HG03432 (cell line): ENCODE results near the gene ANKH.

ENCODE experiments used
- ATAC-seq: cut with Tn5 transposase; IDR thresholded peaks from one replicate; pipeline ENCODE4 v1.9.1; 2021; ENCODE audit warnings: mild to moderate bottlenecking, moderate library complexity; ENCODE audit not compliant: unreplicated experiment

The ANKH gene

GRCh38 chr5:14741801-14742440, 129.7 kb downstream of the ANKH start:
- no peak for ATAC-seq

GRCh38 chr5:14741131-14741530, 130.4 kb downstream of the ANKH start:
- no peak for ATAC-seq

- no peak for ATAC-seq
Observed at GRCh38 chr5:14739981-14740380, 131.6 kb downstream of the ANKH start.

GRCh38 chr5:14739538-14739937, 132.0 kb downstream of the ANKH start:
- no peak for ATAC-seq

GRCh38 chr5:14738050-14738449, 133.5 kb downstream of the ANKH start:
- no peak for ATAC-seq

- no peak for ATAC-seq
Observed at GRCh38 chr5:14737291-14737690, 134.3 kb downstream of the ANKH start.

GRCh38 chr5:14735944-14736343, 135.6 kb downstream of the ANKH start:
- no peak for ATAC-seq

GRCh38 chr5:14734396-14734795, 137.2 kb downstream of the ANKH start:
- ATAC-seq = no peak

- no peak for ATAC-seq
Observed at GRCh38 chr5:14733661-14734060, 137.9 kb downstream of the ANKH start.

- ATAC-seq = no peak
Observed at GRCh38 chr5:14732991-14733390, 138.6 kb downstream of the ANKH start.

- no peak for ATAC-seq
Observed at GRCh38 chr5:14730881-14731280, 140.7 kb downstream of the ANKH start.

GRCh38 chr5:14730466-14730865, 141.1 kb downstream of the ANKH start:
- no peak for ATAC-seq

- no peak for ATAC-seq
Observed at GRCh38 chr5:14729448-14730385, 141.9 kb downstream of the ANKH start.

- ATAC-seq = no peak
Observed at GRCh38 chr5:14728459-14728938, 143.1 kb downstream of the ANKH start.

GRCh38 chr5:14727928-14728458, 143.6 kb downstream of the ANKH start:
- no peak for ATAC-seq

- peak; percentile 80 for ATAC-seq
Observed at GRCh38 chr5:14727428-14727865, 144.1 kb downstream of the ANKH start.

- no peak for ATAC-seq
Observed at GRCh38 chr5:14726066-14726838, 145.3 kb downstream of the ANKH start.

GRCh38 chr5:14724633-14725032, 146.9 kb downstream of the ANKH start:
- ATAC-seq = no peak

GRCh38 chr5:14723701-14724132, 147.9 kb downstream of the ANKH start:
- no peak for ATAC-seq

- no peak for ATAC-seq
Observed at GRCh38 chr5:14722923-14723322, 148.7 kb downstream of the ANKH start.
